Neural progenitor cell (in vitro differentiated cells): ENCODE data around the gene FSTL5.

Source experiments
- CTCF ChIP-seq: fragments of 200-600 bp; sonication (generic); IDR thresholded peaks from 2 replicates; pipeline ENCODE4 v1.5.1; 2017; ENCODE audit warnings: antibody characterized with exemption, mild to moderate bottlenecking
- EZH2 ChIP-seq: fragments of 200-600 bp; sonication (generic); IDR thresholded peaks from 2 replicates; pipeline ENCODE4 v1.6.1; 2017; ENCODE audit warnings: antibody characterized with exemption, mild to moderate bottlenecking, moderate library complexity
- EZH2phosphoT487 ChIP-seq: fragments of 200-600 bp; sonication (generic); IDR thresholded peaks from 2 replicates; pipeline ENCODE4 v1.6.1; 2017; ENCODE audit warnings: antibody characterized with exemption

- TF ChIP-seq EZH2, result no peak
- no peak for TF ChIP-seq CTCF
- no peak for TF ChIP-seq EZH2phosphoT487
These were observed 578.8 kb downstream of the FSTL5 start for GRCh38 chr4:161585011-161585410.
